SH-SY5Y (cell line): ENCODE data around the gene TRABD2B.

Source experiments
- GATA2 ChIP-seq: IDR thresholded peaks from 2 replicates; pipeline ENCODE4 v1.6.1; 2011; ENCODE audit warnings: mild to moderate bottlenecking, low read depth, low read length
- GATA3 ChIP-seq: IDR thresholded peaks from 2 replicates; pipeline ENCODE4 v1.6.1; 2011; ENCODE audit warnings: low read depth, mild to moderate bottlenecking, low read length, moderate library complexity

DNA sequence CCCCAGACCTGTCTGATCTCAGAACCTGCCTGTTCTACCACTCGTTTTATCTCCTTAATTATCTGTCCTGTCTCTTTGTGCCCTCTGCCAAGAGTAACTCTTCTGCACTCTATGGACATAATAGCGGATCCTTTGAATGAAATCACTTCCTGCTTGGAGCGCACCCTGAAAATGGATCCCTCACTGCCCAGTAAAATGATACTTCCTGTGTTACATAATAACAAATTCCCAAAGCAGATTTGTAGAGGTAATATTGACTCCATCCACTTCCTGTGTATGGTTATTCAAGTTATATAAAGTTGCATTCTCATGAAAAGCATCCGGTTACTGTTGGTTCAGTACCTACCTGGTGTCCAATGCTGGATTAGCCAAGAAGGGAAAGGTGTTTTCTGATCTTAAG is 246.0 kb downstream of the TRABD2B start:
- TF ChIP-seq GATA2 = no peak
- TF ChIP-seq GATA3 = no peak
